Tibial artery (tissue), 4 donors: ENCODE data around the gene STUB1.

Experiments
- DNase-seq, 2 donors: peaks; one replicate each; pipeline ENCODE4 v3.0.0-alpha.2; 2019
- H3K27ac ChIP-seq, 2 donors: fragments of 200-600 bp; sonication (generic) in 1 of 2; 1 replicate in 1 of 2; 2 replicates in 1 of 2; pipeline ENCODE4 v1.5.1; 2018 to 2019; ENCODE audit warnings: mild to moderate bottlenecking in 1 of 2
- H3K27me3 ChIP-seq, 2 donors: fragments of 200-600 bp; sonication (generic) in 1 of 2; one replicate each; pipeline versions ENCODE4 v1.5.1 to v1.6.0; 2016 to 2019
- H3K36me3 ChIP-seq, 3 donors: fragments of 200-600 bp; sonication (generic) in 2 of 3; one replicate each; pipeline ENCODE4 v1.5.1; 2016 to 2019; ENCODE audit warnings: mild to moderate bottlenecking in 2 of 3
- H3K4me1 ChIP-seq, 4 donors: fragments of 200-600 bp; sonication (generic) in 2 of 4; 1 replicate in 3 of 4; 2 replicates in 1 of 4; pipeline ENCODE4 v1.5.1; 2016 to 2019
- H3K4me3 ChIP-seq, 2 donors: fragments of 200-600 bp; sonication (generic) in 1 of 2; 1 replicate in 1 of 2; 2 replicates in 1 of 2; pipeline ENCODE4 v1.5.1; 2018 to 2019; ENCODE audit warnings: mild to moderate bottlenecking in 2 of 2
- H3K9me3 ChIP-seq, 3 donors: fragments of 200-600 bp; sonication (generic) in 1 of 3; one replicate each; pipeline ENCODE4 v1.5.1; 2016 to 2019
- CTCF ChIP-seq, 2 experiments: fragments of 200-600 bp in 1 of 2; fragments of 450-650 bp in 1 of 2; IDR thresholded peaks; one replicate each; pipeline ENCODE4 v1.5.1; 2017 to 2019; ENCODE audit warnings: antibody characterized with exemption in 2 of 2, mild to moderate bottlenecking in 1 of 2, moderate library complexity in 1 of 2
- intact Hi-C: fragments of 100-400 bp; cut with DNase I; formaldehyde crosslinking; loops from one replicate; pipeline ENCODE4 v1.15.0; 2023; ENCODE audit warnings: low total_unique reads

The STUB1 gene

GRCh38 chr16:717450-718245, 37.4 kb downstream of the STUB1 start:
- TF ChIP-seq CTCF (IDR thresholded peaks at IDR 0.05) = no peak
- H3K27ac ChIP-seq = no peak overlapping the region

GRCh38 chr16:718389-718788, 38.2 kb downstream of the STUB1 start:
- H3K36me3 ChIP-seq = no peaks in the 10 kb centered on the region
- TF ChIP-seq CTCF (IDR thresholded peaks at IDR 0.05) = no peak
- H3K4me1 ChIP-seq = peaks cover 0 to 59% (median 39%) of the 10 kb centered on the region in 4 donors
- H3K9me3 ChIP-seq = no peaks in the 10 kb centered on the region
- intact Hi-C loops = no loop called here
- no peak overlapping the region for H3K27ac ChIP-seq
- peaks cover 0 to 19% of the 10 kb centered on the region in 2 donors for H3K27me3 ChIP-seq
- no peak for DNase-seq
- no peak overlapping the region for H3K4me3 ChIP-seq

More at GRCh38 chr16:717450-718245, 37.4 kb downstream of the STUB1 start:
- Histone ChIP-seq H3K4me1 (peaks cover 0 to 59% (median 39%) of the 10 kb centered on the region in 4 donors), H3K4me3 (no peak overlapping the region), H3K36me3 (no peaks in the 10 kb centered on the region), H3K27me3 (peaks cover 0 to 19% of the 10 kb centered on the region in 2 donors), H3K9me3 (no peaks in the 10 kb centered on the region)
- no peak for DNase-seq
- intact Hi-C loops = no loop called here

GRCh38 chr16:718922-719321, 38.7 kb downstream of the STUB1 start:
- Histone ChIP-seq H3K27me3 (peaks cover 0 to 19% of the 10 kb centered on the region in 2 donors), H3K4me3 (no peak overlapping the region), H3K4me1 (peaks cover 0 to 59% (median 39%) of the 10 kb centered on the region in 4 donors), H3K36me3 (no peaks in the 10 kb centered on the region), H3K9me3 (no peaks in the 10 kb centered on the region), H3K27ac (no peak overlapping the region)
- intact Hi-C loops = no loop called here
- TF ChIP-seq CTCF (IDR thresholded peaks at IDR 0.05) = no peak
- no peak for DNase-seq

- no peak for DNase-seq
- Histone ChIP-seq H3K36me3 (no peaks in the 10 kb centered on the region), H3K27me3 (peaks cover 0 to 14% of the 10 kb centered on the region in 2 donors), H3K4me3 (peak overlapping the region; percentile 63 to 74), H3K27ac (peak overlapping the region; percentile 77 to 92), H3K9me3 (no peaks in the 10 kb centered on the region), H3K4me1 (peaks cover 0 to 52% (median 33%) of the 10 kb centered on the region in 4 donors)
- no peak for TF ChIP-seq CTCF (IDR thresholded peaks at IDR 0.05)
- intact Hi-C loops = no loop called here
Observed at GRCh38 chr16:719815-720446, 39.7 kb downstream of the STUB1 start.

- intact Hi-C loops = no loop called here
- DNase-seq = no peak
- no peaks in the 10 kb centered on the region for H3K9me3 ChIP-seq
- peaks cover 0 to 48% (median 31%) of the 10 kb centered on the region in 4 donors for H3K4me1 ChIP-seq
- no peaks in the 10 kb centered on the region for H3K36me3 ChIP-seq
- TF ChIP-seq CTCF (IDR thresholded peaks at IDR 0.05) = no peak
- peak overlapping the region; percentile 63 to 74 for H3K4me3 ChIP-seq
- H3K27ac ChIP-seq = peak overlapping the region; percentile 77 to 92
- peaks cover 0 to 20% of the 10 kb centered on the region in 2 donors for H3K27me3 ChIP-seq
Observed at GRCh38 chr16:720447-720989, 40.3 kb downstream of the STUB1 start.
